Left ventricle myocardium inferior (tissue), 1 donor: ENCODE results near the gene CSNK1D. TPM values are rescaled to one million over a fixed set of nuclear protein-coding genes. Genes with fewer than 3 reads are reported as not detected.
A peak's percentile ranks its signal among the peaks of the same experiment; 100 is the strongest.

Experiments
- DNase-seq: peaks from one replicate; pipeline ENCODE4 v3.0.0-alpha.2; 2020
- H3K27ac ChIP-seq: fragments of 200-600 bp; replicated peaks from 2 replicates; pipeline ENCODE4 v1.8.0; 2021
- H3K27me3 ChIP-seq: fragments of 200-600 bp; 2 replicates; pipeline ENCODE4 v1.8.0; 2021; ENCODE audit warnings: low read depth
- H3K36me3 ChIP-seq: fragments of 200-600 bp; 2 replicates; pipeline ENCODE4 v1.8.0; 2021
- H3K4me1 ChIP-seq: fragments of 200-600 bp; 2 replicates; pipeline ENCODE4 v1.8.0; 2021
- H3K4me3 ChIP-seq: fragments of 200-600 bp; 2 replicates; pipeline ENCODE4 v1.8.0; 2021; ENCODE audit warnings: mild to moderate bottlenecking, moderate library complexity
- H3K9me3 ChIP-seq: fragments of 200-600 bp; replicated peaks from 2 replicates; pipeline ENCODE4 v1.8.0; 2021
- intact Hi-C: fragments of 100-400 bp; cut with micrococcal nuclease; formaldehyde crosslinking; loops from one replicate; pipeline ENCODE4 v1.11.0; 2022
- total RNA-seq: library from RNA; stranded (reverse); fragmentation: NEBNext Ultra II Directional; extraction: Animal tissue kit (Norgen Biotek cat#: 25700); gene quantifications from one replicate; pipeline ENCODE4 v1.2.1, GENCODE V29; 2021
- TF ChIP-seq, protein P1 (sequence below): fragments of 200-600 bp; IDR thresholded peaks from 2 replicates; pipeline ENCODE4 v1.8.0; 2021; ENCODE audit warnings: antibody characterized with exemption, mild to moderate bottlenecking, borderline replicate concordance
- donor health status: DM: no; HTN: yes; CAD: no; lungs with severe emphysema.

The CSNK1D gene
- total RNA-seq, 1 donor from 2014 or later: 61.8 TPM

DNA sequence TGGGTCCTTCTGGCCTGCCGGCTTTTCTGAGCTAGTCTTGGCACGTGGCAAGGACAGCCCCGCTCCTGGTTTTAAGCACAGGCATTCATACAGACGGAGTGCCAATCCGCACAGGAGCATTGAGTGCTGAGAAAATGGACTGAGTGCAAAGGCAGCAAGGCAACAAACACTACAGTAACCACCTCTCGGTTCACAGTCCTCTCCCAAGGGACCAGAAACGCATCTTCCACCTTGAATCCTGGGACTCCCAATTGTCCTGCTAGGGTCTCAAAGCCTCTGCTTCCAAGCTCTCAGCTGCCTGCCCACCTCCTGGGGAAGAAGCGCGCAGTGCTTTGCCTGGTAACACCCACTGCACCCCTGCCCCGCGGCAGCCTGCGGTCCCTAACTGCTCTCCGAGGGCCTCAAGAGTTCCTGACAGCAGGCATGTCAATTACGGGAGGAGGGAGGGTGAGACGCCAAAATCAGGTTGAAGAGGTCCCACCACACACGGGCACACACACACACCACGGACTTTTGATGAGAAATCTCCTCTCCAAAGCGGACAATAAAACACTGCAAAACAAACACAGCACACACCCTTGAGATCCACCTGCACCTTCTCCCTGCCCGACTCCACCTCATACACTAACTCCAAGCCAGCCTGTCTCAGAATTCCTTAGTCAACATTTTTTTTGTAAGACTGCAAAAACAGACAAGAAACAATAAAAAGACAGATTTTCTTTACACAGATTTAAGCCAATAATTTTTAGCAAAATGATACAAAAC, 29.7 kb downstream of the CSNK1D start:
- intact Hi-C loops: no loop called here

DNA sequence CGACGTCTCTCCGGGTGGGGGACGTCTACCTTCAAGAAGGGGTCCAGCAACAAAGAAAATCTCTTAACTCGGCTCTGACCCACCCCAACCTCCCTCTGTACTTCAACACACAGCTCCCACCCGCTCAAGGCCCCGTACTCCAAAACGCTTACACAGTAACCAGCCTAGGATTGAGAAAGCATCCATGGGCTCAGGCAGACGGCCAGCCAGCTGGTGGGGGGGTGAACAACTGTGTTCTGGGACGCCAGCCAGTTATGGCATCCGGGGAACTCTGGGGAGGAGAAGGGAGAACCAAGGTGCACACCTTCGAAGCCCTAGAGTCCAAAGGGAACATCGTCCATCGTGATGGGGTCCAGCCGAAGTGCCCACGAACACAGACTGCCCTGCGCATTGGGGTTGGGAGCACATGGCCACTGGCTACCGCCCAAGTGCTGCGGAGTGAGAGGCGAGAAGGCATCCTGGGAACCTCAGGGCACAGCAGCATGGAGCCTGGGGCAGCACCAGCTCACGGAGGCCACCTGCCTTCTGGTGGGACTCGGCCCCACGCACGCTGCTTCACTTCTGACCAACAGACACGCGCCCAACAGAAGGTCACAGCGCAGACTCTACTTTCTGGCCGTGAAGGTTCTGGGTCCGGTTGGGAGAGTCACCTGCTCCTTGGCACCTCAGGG, 30.4 kb downstream of the CSNK1D start:
- no peak overlapping the region for H3K4me3 ChIP-seq

More for the DNA sequence above, 29.7 kb downstream of the CSNK1D start:
- Histone ChIP-seq H3K9me3 (no peaks in the 10 kb centered on the region), H3K4me3 (no peak overlapping the region), H3K27me3 (no peaks in the 10 kb centered on the region), H3K36me3 (peaks cover 64% of the 10 kb centered on the region), H3K4me1 (peaks cover 90% of the 10 kb centered on the region), H3K27ac (peak overlapping the region; percentile 89)
- no peak for DNase-seq
- TF ChIP-seq, protein P1, sequence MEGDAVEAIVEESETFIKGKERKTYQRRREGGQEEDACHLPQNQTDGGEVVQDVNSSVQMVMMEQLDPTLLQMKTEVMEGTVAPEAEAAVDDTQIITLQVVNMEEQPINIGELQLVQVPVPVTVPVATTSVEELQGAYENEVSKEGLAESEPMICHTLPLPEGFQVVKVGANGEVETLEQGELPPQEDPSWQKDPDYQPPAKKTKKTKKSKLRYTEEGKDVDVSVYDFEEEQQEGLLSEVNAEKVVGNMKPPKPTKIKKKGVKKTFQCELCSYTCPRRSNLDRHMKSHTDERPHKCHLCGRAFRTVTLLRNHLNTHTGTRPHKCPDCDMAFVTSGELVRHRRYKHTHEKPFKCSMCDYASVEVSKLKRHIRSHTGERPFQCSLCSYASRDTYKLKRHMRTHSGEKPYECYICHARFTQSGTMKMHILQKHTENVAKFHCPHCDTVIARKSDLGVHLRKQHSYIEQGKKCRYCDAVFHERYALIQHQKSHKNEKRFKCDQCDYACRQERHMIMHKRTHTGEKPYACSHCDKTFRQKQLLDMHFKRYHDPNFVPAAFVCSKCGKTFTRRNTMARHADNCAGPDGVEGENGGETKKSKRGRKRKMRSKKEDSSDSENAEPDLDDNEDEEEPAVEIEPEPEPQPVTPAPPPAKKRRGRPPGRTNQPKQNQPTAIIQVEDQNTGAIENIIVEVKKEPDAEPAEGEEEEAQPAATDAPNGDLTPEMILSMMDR: no peak

DNA sequence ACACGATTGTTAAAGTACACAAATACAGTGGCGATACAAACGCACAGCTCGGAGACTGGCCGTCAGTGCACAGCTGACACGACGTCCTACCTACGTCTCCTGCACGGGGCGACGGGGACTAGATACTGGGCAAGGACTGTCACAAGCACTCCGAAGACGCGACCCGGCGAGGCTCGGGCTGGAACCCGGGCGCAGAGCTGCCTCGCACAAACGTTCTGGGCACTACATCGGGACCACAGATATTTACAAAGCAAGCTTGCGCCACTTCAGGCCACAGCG, 30.9 kb downstream of the CSNK1D start:
- peak overlapping the region; percentile 89 for H3K27ac ChIP-seq
- peaks cover 56% of the 10 kb centered on the region for H3K36me3 ChIP-seq
- intact Hi-C loops: no loop called here
- TF ChIP-seq, protein P1: no peak
- H3K9me3 ChIP-seq: no peaks in the 10 kb centered on the region
- H3K4me1 ChIP-seq: peaks cover 90% of the 10 kb centered on the region
- H3K4me3 ChIP-seq: peak overlapping the region; percentile 34
- H3K27me3 ChIP-seq: no peaks in the 10 kb centered on the region
- no peak for DNase-seq

More for the DNA sequence above, 30.4 kb downstream of the CSNK1D start:
- TF ChIP-seq, protein P1: no peak
- peak; percentile 83 for DNase-seq
- Histone ChIP-seq H3K27me3 (no peaks in the 10 kb centered on the region), H3K27ac (peak overlapping the region; percentile 89), H3K9me3 (no peaks in the 10 kb centered on the region), H3K36me3 (peaks cover 57% of the 10 kb centered on the region), H3K4me1 (peaks cover 90% of the 10 kb centered on the region)
- intact Hi-C loops: no loop called here

DNA sequence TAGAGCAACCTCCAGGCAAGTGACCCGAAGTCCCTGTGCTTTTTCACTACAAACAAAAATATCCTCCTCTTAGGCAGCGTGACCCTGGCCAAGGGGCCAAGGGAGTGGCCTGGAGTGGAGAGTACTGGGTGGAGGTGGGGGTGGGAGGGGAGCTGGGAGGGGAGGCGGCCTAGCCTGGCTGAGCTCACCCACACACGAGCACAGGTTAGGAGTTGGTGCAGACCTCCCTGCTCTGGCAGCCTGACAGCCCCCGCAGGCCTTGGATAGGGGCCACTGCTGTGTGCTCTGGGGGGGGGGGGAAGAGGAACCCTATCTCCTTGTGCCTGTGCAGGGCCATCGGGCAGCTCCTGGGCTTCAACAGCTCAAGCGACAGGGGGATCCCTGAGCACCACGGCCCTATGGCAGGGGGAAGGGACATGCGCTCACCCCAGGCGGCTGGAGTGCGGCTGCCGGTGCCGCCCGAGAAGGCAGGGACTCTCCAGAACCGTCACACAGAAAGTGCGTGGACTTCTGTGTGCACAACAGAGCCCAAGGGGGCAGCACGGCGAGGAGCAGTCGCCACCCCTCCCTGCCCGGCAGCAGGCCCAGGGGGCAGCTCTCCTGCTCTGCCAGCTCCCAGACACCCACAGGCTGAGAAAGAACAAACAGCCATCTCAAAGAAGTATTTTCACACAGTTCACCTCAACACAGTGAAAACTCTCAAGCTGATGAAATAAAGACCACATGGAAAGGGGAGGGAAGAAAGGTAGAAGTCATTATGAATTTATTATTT, 31.4 kb downstream of the CSNK1D start:
- intact Hi-C loops: no loop called here
- H3K9me3 ChIP-seq: no peaks in the 10 kb centered on the region
- peak overlapping the region; percentile 34 for H3K4me3 ChIP-seq
- peaks cover 56% of the 10 kb centered on the region for H3K36me3 ChIP-seq
- peak; percentile 61 for DNase-seq
- peaks cover 90% of the 10 kb centered on the region for H3K4me1 ChIP-seq
- peak overlapping the region; percentile 89 for H3K27ac ChIP-seq
- TF ChIP-seq, protein P1: no peak
- H3K27me3 ChIP-seq: no peaks in the 10 kb centered on the region

DNA sequence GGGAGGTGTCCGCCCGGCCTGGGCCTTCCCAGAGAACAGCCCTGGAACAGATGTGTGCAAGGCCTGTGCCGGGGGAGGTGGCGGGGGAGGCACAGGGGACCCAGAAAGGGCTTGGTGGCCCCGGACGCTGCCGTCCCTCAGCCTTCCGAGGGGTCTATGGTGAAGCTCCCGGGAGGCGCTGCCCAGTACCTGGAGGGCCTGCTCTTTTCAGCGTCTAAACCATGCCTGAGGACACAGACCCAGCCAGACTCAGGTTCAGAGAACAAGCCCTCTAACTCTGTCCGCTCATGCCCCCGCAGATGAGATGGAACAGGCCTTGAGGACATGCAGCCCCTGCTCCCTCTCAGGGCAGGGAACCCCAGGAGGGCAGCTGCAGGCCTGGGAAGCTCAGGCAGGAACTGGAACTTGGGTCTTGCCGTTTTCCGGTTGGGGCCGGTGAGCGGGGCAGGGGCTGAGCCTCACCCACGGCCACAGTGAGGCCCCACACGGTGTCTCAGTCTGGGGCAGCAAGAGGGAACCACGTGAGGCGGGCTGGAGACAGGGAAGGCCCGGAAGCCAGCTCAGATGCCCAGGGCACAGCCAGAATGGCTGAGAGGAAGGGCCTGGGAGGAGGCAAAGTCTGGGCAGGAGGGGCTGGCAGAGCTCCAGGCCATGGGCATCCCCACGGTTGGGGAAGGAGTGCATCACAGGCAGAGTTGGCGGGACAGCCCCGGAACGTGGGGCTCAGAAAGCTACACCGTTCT, 32.1 kb downstream of the CSNK1D start:
- Histone ChIP-seq H3K4me1 (peaks cover 90% of the 10 kb centered on the region), H3K9me3 (no peaks in the 10 kb centered on the region), H3K4me3 (peak overlapping the region; percentile 34), H3K27ac (peak overlapping the region; percentile 89), H3K27me3 (no peaks in the 10 kb centered on the region), H3K36me3 (peaks cover 54% of the 10 kb centered on the region)
- TF ChIP-seq, protein P1: no peak
- intact Hi-C loops: no loop called here
- DNase-seq: peak; percentile 82
